ENCODE data around the gene WIPI1. TPM values are rescaled to one million over a fixed set of nuclear protein-coding genes. Genes with fewer than 3 reads are reported as not detected.

WIPI1 gene
- total and polyA plus RNA-seq, 2 of the 13 experiments (the other 11 are each of a cell fraction or from before 2014, with no cell fraction given) = 29.4 to 141 TPM

DNA sequence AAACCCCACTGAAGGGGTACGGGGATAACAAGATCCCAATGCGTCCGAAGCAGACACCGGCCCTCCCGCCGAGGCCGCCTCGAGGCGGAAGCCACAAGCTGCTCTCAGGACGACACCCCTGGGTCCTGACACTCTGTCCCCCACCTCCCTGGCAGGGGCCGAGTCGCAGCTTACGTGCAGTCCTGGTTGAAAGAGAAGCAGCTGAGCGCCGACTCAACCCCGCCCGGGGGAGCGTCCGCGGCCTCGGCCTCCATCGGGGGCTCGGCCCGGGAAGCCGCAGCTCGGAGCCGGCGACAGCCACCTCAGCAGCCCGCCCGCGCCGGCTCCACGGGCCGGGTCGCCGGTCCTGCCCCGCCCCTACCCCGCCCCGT, at the start of gene WIPI1 (continued):
- TF ChIP-seq NCOR1 (IDR thresholded peaks at IDR 0.05; ENCODE audit: borderline replicate concordance, low read length) (no peak), SP1 (IDR thresholded peaks at IDR 0.05) (no peak), SP1 (CRISPR knock-in tag; IDR thresholded peaks at IDR 0.05) (no peak), SIN3A (IDR thresholded peaks at IDR 0.05; ENCODE audit: borderline replicate concordance, low read depth, low read length) (no peak), ZBTB7B (CRISPR knock-in tag; IDR thresholded peaks at IDR 0.05) (no peak), ZNF570 (CRISPR knock-in tag; IDR thresholded peaks at IDR 0.05; ENCODE audit: borderline replicate concordance) (no peak), RBFOX2 (IDR thresholded peaks at IDR 0.05; ENCODE audit: low read depth, low read length) (peak; percentile 74), AGO2 (optimal IDR thresholded peaks at IDR 0.05; ENCODE audit: low read depth, low read length) (peak; percentile 36), HMGA1 (CRISPR knock-in tag; conservative IDR thresholded peaks at IDR 0.05) (no peak), XRCC5 (optimal IDR thresholded peaks at IDR 0.05; ENCODE audit: low read length) (no peak), EP300 (IDR thresholded peaks at IDR 0.05; ENCODE audit: low read depth in 2 of 2, low read length in 2 of 2) (no peak), EP300 (CRISPR knock-in tag; IDR thresholded peaks at IDR 0.05; ENCODE audit: borderline replicate concordance) (no peak), PAX8 (CRISPR knock-in tag; IDR thresholded peaks at IDR 0.05; ENCODE audit: borderline replicate concordance) (no peak), ZBTB20 (CRISPR knock-in tag; IDR thresholded peaks at IDR 0.05; ENCODE audit: borderline replicate concordance, low read depth) (no peak), IRF2 (CRISPR knock-in tag; IDR thresholded peaks at IDR 0.05) (no peak), ZNF446 (CRISPR knock-in tag; IDR thresholded peaks at IDR 0.05) (peak; percentile 37; the same call in 1 of the 2 replicates), RCOR2 (CRISPR knock-in tag; IDR thresholded peaks at IDR 0.05) (no peak), CSRNP1 (CRISPR knock-in tag; IDR thresholded peaks at IDR 0.05) (peak; percentile 70; the same call in 1 of the 2 replicates), ZNF232 (CRISPR knock-in tag; IDR thresholded peaks at IDR 0.05; ENCODE audit: borderline replicate concordance) (no peak), GATAD1 (CRISPR knock-in tag; IDR thresholded peaks at IDR 0.05) (no peak), KDM1A (CRISPR knock-in tag; IDR thresholded peaks at IDR 0.05) (no peak), IKZF5 (CRISPR knock-in tag; IDR thresholded peaks at IDR 0.05) (no peak)
- TF ChIP-seq, protein P1, sequence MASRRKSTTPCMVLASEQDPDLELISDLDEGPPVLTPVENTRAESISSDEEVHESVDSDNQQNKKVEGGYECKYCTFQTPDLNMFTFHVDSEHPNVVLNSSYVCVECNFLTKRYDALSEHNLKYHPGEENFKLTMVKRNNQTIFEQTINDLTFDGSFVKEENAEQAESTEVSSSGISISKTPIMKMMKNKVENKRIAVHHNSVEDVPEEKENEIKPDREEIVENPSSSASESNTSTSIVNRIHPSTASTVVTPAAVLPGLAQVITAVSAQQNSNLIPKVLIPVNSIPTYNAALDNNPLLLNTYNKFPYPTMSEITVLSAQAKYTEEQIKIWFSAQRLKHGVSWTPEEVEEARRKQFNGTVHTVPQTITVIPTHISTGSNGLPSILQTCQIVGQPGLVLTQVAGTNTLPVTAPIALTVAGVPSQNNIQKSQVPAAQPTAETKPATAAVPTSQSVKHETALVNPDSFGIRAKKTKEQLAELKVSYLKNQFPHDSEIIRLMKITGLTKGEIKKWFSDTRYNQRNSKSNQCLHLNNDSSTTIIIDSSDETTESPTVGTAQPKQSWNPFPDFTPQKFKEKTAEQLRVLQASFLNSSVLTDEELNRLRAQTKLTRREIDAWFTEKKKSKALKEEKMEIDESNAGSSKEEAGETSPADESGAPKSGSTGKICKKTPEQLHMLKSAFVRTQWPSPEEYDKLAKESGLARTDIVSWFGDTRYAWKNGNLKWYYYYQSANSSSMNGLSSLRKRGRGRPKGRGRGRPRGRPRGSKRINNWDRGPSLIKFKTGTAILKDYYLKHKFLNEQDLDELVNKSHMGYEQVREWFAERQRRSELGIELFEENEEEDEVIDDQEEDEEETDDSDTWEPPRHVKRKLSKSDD (CRISPR knock-in tag; IDR thresholded peaks at IDR 0.05; ENCODE audit: low read depth) = no peak
- TF ChIP-seq, protein P2, sequence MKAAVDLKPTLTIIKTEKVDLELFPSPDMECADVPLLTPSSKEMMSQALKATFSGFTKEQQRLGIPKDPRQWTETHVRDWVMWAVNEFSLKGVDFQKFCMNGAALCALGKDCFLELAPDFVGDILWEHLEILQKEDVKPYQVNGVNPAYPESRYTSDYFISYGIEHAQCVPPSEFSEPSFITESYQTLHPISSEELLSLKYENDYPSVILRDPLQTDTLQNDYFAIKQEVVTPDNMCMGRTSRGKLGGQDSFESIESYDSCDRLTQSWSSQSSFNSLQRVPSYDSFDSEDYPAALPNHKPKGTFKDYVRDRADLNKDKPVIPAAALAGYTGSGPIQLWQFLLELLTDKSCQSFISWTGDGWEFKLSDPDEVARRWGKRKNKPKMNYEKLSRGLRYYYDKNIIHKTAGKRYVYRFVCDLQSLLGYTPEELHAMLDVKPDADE (CRISPR knock-in tag; IDR thresholded peaks at IDR 0.05) = no peak
- TF ChIP-seq, protein P3, sequence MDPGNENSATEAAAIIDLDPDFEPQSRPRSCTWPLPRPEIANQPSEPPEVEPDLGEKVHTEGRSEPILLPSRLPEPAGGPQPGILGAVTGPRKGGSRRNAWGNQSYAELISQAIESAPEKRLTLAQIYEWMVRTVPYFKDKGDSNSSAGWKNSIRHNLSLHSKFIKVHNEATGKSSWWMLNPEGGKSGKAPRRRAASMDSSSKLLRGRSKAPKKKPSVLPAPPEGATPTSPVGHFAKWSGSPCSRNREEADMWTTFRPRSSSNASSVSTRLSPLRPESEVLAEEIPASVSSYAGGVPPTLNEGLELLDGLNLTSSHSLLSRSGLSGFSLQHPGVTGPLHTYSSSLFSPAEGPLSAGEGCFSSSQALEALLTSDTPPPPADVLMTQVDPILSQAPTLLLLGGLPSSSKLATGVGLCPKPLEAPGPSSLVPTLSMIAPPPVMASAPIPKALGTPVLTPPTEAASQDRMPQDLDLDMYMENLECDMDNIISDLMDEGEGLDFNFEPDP (CRISPR knock-in tag; conservative IDR thresholded peaks at IDR 0.05) = no peak

Data from HepG2 (cell line).